K562 (cell line): ENCODE data around the gene B9D2. TPM values are rescaled to one million over a fixed set of nuclear protein-coding genes. Genes with fewer than 3 reads are reported as not detected.

ENCODE experiments used
- C11orf30 ChIP-seq: fragments of 450-650 bp; IDR thresholded peaks from 2 replicates; pipeline ENCODE4 v1.6.1; 2016; ENCODE audit warnings: low read depth, mild to moderate bottlenecking
- GMEB1 ChIP-seq: fragments of 250-450 bp; sonication (Bioruptor Pico); IDR thresholded peaks from 2 replicates; pipeline ENCODE4 v1.4.0; 2020; ENCODE audit warnings: mild to moderate bottlenecking
- HLTF ChIP-seq: fragments of 450-650 bp; IDR thresholded peaks from 2 replicates; pipeline ENCODE4 v1.6.1; 2016
- ILF3 ChIP-seq: fragments of 450-650 bp; IDR thresholded peaks from 2 replicates; pipeline ENCODE4 v1.6.1; 2018; ENCODE audit warnings: antibody characterized with exemption, mild to moderate bottlenecking, moderate library complexity, borderline replicate concordance
- KDM4B ChIP-seq, 2 experiments: fragments of 450-650 bp in 1 of 2; sonication (generic) in 1 of 2; IDR thresholded peaks; 2 replicates each; pipeline ENCODE4 v1.6.1; 2016 to 2017; ENCODE audit warnings: borderline replicate concordance in 2 of 2, antibody characterized with exemption in 1 of 2, low read depth in 1 of 2, mild to moderate bottlenecking in 1 of 2
- MCM7 ChIP-seq, 2 experiments: fragments of 450-650 bp; IDR thresholded peaks; 2 replicates each; pipeline ENCODE4 v1.6.1; 2016 to 2018
- NEUROD1 ChIP-seq: fragments of 150-350 bp; IDR thresholded peaks from 2 replicates; pipeline ENCODE4 v1.6.1; 2014; ENCODE audit warnings: borderline replicate concordance, low read length, low read depth; ENCODE audit not compliant: partially characterized antibody
- PYGO2 ChIP-seq: fragments of 450-650 bp; IDR thresholded peaks from 2 replicates; pipeline ENCODE4 v1.6.1; 2016; ENCODE audit warnings: mild to moderate bottlenecking, missing genetic modification characterization, moderate library complexity, missing compliant biosample characterization
- RCOR1 ChIP-seq, 2 experiments: IDR thresholded peaks; 2 replicates each; pipeline ENCODE4 v1.6.1; 2012; ENCODE audit warnings: low read depth in 2 of 2, low read length in 2 of 2, borderline replicate concordance in 1 of 2, improper control_type of control experiment in 1 of 2
- REST ChIP-seq, 2 experiments: fragments of 450-650 bp; formaldehyde crosslinking in 1 of 2; IDR thresholded peaks; 2 replicates each; pipeline versions ENCODE4 v1.4.0 to v1.6.1; 2014 to 2020; ENCODE audit warnings: mild to moderate bottlenecking in 2 of 2, borderline replicate concordance in 1 of 2, low read depth in 1 of 2
- ZNF23 ChIP-seq: fragments of 250-450 bp; sonication (Bioruptor Pico); IDR thresholded peaks from 2 replicates; pipeline ENCODE4 v1.4.0; 2020; ENCODE audit warnings: mild to moderate bottlenecking
- ZNF511 ChIP-seq: sonication (generic); formaldehyde crosslinking; IDR thresholded peaks from 2 replicates; pipeline ENCODE4 v1.8.0; 2022; ENCODE audit warnings: mild to moderate bottlenecking, missing genetic modification reagents
- polyA plus RNA-seq, 8 experiments: library from polyadenylated mRNA; depleted of rRNA in 4 of 8; stranded (reverse) in 5 of 8; unstranded in 3 of 8; fragments of >200 nt; fragmentation: Nextera tagmentation in 2 of 8; fragmentation: Illumina TruSeq in 1 of 8; extraction: Ambion mirVana in 2 of 8; extraction: Trizol in 1 of 8; gene quantifications; 2 replicates each; pipeline versions ENCODE4 v1.2.1 to v1.2.3, GENCODE V29; 2011 to 2014; ENCODE audit warnings: inconsistent platforms in 1 of 8, missing spikeins in 1 of 8
- total RNA-seq, 7 experiments: library from RNA; depleted of rRNA in 6 of 7; stranded (reverse); fragments of >200 nt in 6 of 7; fragmentation: Illumina TruSeq in 2 of 7; extraction: Trizol in 2 of 7; gene quantifications; 2 replicates each; pipeline versions ENCODE4 v1.2.1 to v1.2.3, GENCODE V29; 2011 to 2021; ENCODE audit warnings: low replicate concordance in 1 of 7
- TF ChIP-seq, protein P1 (sequence below): sonication (generic); formaldehyde crosslinking; IDR thresholded peaks from 2 replicates; pipeline ENCODE4 v1.8.0; 2022; ENCODE audit warnings: mild to moderate bottlenecking, missing genetic modification reagents
- TF ChIP-seq, protein P2 (sequence below), 2 experiments: fragments of 450-650 bp; conservative IDR thresholded peaks; 2 replicates each; pipeline ENCODE4 v1.6.1; 2017; ENCODE audit warnings: mild to moderate bottlenecking in 2 of 2, moderate library complexity in 2 of 2

The B9D2 gene
- total and polyA plus RNA-seq, 9 of the 15 experiments (the other 6 are each of a cell fraction or from before 2014, with no cell fraction given) = 0.83 to 6.9 (median 2.8) TPM

- TF ChIP-seq REST (IDR thresholded peaks at IDR 0.05; ENCODE audit: borderline replicate concordance) (no peak), REST (CRISPR knock-in tag; IDR thresholded peaks at IDR 0.05; ENCODE audit: low read depth) (no peak), ZNF23 (no peak), NEUROD1 (no peak), KDM4B (IDR thresholded peaks at IDR 0.05; ENCODE audit: borderline replicate concordance in 2 of 2, low read depth in 1 of 2) (no peak), PYGO2 (tag) (no peak), ILF3 (no peak), RCOR1 (IDR thresholded peaks at IDR 0.05; ENCODE audit: borderline replicate concordance in 1 of 2, low read depth in 2 of 2, low read length in 2 of 2) (no peak), GMEB1 (CRISPR knock-in tag) (no peak), C11orf30 (no peak), ZNF511 (no peak), HLTF (no peak), MCM7 (IDR thresholded peaks at IDR 0.05) (no peak)
- TF ChIP-seq, protein P1, sequence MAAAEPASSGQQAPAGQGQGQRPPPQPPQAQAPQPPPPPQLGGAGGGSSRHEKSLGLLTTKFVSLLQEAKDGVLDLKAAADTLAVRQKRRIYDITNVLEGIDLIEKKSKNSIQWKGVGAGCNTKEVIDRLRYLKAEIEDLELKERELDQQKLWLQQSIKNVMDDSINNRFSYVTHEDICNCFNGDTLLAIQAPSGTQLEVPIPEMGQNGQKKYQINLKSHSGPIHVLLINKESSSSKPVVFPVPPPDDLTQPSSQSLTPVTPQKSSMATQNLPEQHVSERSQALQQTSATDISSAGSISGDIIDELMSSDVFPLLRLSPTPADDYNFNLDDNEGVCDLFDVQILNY (CRISPR knock-in tag) = no peak
- TF ChIP-seq, protein P2, sequence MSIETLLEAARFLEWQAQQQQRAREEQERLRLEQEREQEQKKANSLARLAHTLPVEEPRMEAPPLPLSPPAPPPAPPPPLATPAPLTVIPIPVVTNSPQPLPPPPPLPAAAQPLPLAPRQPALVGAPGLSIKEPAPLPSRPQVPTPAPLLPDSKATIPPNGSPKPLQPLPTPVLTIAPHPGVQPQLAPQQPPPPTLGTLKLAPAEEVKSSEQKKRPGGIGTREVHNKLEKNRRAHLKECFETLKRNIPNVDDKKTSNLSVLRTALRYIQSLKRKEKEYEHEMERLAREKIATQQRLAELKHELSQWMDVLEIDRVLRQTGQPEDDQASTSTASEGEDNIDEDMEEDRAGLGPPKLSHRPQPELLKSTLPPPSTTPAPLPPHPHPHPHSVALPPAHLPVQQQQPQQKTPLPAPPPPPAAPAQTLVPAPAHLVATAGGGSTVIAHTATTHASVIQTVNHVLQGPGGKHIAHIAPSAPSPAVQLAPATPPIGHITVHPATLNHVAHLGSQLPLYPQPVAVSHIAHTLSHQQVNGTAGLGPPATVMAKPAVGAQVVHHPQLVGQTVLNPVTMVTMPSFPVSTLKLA (conservative IDR thresholded peaks at IDR 0.05) = no peak
Observed at GRCh38 chr19:41325947-41326706, 37.8 kb downstream of the B9D2 start (continued).
